ENCODE measurements around the gene NXPH1. TPM values are rescaled to one million over a fixed set of nuclear protein-coding genes. Genes with fewer than 3 reads are reported as not detected.

NXPH1 gene
- total RNA-seq, 2 experiments from 2014 or later: not detected

- Mint-ChIP-seq H3K4me1 (peaks cover 6% of the 10 kb centered on the region), H3K27ac (peak overlapping the region; percentile 35), H3K9me3 (ENCODE audit: low read depth) (peaks cover 3% of the 10 kb centered on the region), H3K27me3 (peaks cover 76% of the 10 kb centered on the region), H3K36me3 (peaks cover 2% of the 10 kb centered on the region), H3K4me3 (no peak overlapping the region)
- ATAC-seq (no peak), DNase-seq (no peak)
- CTCF ChIA-PET: interaction anchor here (1.3 kb wide), 1 partner anchor 281 kb away, joined by 3 read pairs; no protein-coding TSS in a partner anchor
Observed at GRCh38 chr7:8442051-8442813, 8.8 kb downstream of the NXPH1 start.

DNA sequence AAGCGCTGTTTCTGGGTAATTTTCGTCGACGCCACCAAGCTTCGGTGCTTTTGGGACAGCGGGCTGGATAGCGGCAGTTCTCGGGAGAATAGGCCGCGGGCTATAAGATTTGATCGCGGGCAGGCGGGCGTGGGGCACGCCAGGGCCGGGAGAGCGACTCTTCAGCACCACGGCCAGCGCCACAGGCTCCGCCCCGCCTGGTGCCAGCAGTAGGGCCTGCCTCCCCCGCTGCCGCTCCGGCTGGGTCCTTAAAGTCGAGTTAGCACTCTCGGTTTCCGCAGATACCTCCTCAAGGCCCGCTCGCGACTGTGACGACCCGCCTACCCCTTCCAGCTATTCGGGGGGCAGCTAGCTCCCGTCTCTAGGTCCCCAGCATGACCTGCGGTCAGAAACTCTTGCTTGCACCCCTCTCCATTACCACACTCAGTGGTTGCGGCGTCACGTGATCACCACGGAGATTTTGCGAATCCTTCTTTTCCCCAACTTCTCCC is 9.4 kb downstream of the NXPH1 start:
- CTCF ChIA-PET: interaction anchor here (1.3 kb wide), 1 partner anchor 281 kb away, joined by 3 read pairs; no protein-coding TSS in a partner anchor
- ATAC-seq (peak; percentile 71), DNase-seq (peak; percentile 67)
- no peak overlapping the region for H3K4me3 Mint-ChIP-seq
- peaks cover 3% of the 10 kb centered on the region for H3K9me3 Mint-ChIP-seq (ENCODE audit: low read depth)
- peaks cover 69% of the 10 kb centered on the region for H3K27me3 Mint-ChIP-seq
- H3K4me1 Mint-ChIP-seq: peaks cover 6% of the 10 kb centered on the region
- peaks cover 2% of the 10 kb centered on the region for H3K36me3 Mint-ChIP-seq
- peak overlapping the region; percentile 35 for H3K27ac Mint-ChIP-seq

DNA sequence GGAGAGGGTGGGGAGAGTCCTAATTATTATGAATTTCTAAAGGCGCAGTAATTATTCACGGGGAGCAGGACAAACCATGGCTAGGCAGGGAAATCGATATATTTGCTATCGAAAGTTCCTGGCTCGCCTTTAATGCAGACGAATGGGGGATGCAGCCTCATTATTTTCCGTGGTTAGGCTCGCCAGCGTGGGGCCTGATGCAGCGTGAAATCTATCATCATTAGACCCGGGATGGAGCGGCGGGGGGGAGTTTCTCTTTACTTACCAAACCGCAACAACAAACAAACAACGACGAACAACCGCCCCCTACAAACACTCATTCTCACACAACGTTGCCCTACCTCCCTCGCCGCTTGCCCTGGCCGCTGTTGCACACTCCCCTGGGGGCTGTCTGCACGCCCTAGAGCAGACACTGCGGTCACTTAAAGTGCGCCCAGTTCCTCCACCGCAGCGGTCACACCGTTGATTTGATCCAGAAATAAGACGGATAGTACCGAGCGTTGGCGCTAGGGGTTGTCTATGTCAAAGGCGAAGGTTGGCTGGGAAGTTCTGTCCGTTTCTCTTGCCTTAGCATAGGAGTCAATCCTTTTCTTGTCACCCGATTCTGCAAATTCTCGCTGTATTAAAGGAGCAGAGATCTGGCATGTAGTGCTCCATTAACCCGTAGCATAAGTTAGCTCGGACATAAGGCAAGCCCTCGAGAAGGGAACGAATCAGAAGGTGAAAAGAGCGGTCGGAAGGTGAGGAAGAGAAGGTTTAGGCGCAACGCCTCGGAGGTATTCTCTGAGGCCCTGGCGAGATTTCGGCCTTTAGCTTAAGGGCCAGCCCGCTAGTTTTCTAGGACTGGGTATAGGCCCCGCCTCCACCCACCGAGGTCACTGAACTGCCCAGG is 10.4 kb downstream of the NXPH1 start:
- peaks cover 2% of the 10 kb centered on the region for H3K36me3 Mint-ChIP-seq
- ATAC-seq (no peak), DNase-seq (no peak)
- H3K4me1 Mint-ChIP-seq: peaks cover 6% of the 10 kb centered on the region
- H3K9me3 Mint-ChIP-seq (ENCODE audit: low read depth): peaks cover 3% of the 10 kb centered on the region
- peak overlapping the region; percentile 38 for H3K27ac Mint-ChIP-seq
- no peak overlapping the region for H3K4me3 Mint-ChIP-seq
- peaks cover 60% of the 10 kb centered on the region for H3K27me3 Mint-ChIP-seq
- CTCF ChIA-PET: no interaction called here

- Mint-ChIP-seq H3K4me1 (peaks cover 6% of the 10 kb centered on the region), H3K9me3 (ENCODE audit: low read depth) (peaks cover 3% of the 10 kb centered on the region), H3K4me3 (no peak overlapping the region), H3K36me3 (peaks cover 2% of the 10 kb centered on the region), H3K27me3 (peaks cover 56% of the 10 kb centered on the region), H3K27ac (no peak overlapping the region)
- DNase-seq (no peak), ATAC-seq (no peak)
- CTCF ChIA-PET: no interaction called here
Observed at GRCh38 chr7:8444468-8444769, 11.0 kb downstream of the NXPH1 start.

- CTCF ChIA-PET: no interaction called here
- no peak for ATAC-seq
- no peaks in the 10 kb centered on the region for H3K4me1 Mint-ChIP-seq
Observed at GRCh38 chr7:8453535-8453934, 20.1 kb downstream of the NXPH1 start.

DNA sequence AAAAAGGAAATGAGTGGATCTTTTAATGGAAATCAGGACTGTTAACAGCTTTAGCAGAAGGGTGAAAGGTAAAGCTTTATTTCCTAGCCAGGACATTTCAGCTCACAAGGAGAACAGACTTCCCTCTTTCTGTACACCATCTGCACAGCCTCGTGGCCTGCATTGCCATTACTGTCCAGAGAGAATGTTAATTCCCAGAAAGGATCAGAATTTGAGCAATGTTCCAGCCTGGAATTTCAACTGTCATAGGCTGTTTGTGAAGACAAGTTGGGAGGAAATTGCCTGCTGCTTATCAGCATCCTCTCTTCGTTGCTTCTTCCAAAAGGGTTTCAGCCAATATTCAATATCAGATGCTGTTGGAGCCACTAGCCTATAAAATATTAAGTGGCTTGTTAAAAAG is 22.0 kb downstream of the NXPH1 start:
- CTCF ChIA-PET: no interaction called here

More at GRCh38 chr7:8453535-8453934, 20.1 kb downstream of the NXPH1 start:
- Mint-ChIP-seq H3K27me3 (no peaks in the 10 kb centered on the region), H3K36me3 (no peaks in the 10 kb centered on the region), H3K9me3 (ENCODE audit: low read depth) (no peaks in the 10 kb centered on the region), H3K27ac (no peak overlapping the region), H3K4me3 (no peak overlapping the region)
- no peak for DNase-seq

GRCh38 chr7:8462309-8462708 is 28.9 kb downstream of the NXPH1 start:
- no peak overlapping the region for H3K27ac Mint-ChIP-seq
- no peaks in the 10 kb centered on the region for H3K4me1 Mint-ChIP-seq
- no peaks in the 10 kb centered on the region for H3K27me3 Mint-ChIP-seq
- H3K4me3 Mint-ChIP-seq: no peak overlapping the region
- ATAC-seq (no peak), DNase-seq (no peak)
- no peaks in the 10 kb centered on the region for H3K36me3 Mint-ChIP-seq
- CTCF ChIA-PET: no interaction called here
- H3K9me3 Mint-ChIP-seq (ENCODE audit: low read depth): no peaks in the 10 kb centered on the region

More for the DNA sequence above, 22.0 kb downstream of the NXPH1 start:
- H3K9me3 Mint-ChIP-seq (ENCODE audit: low read depth): no peaks in the 10 kb centered on the region
- H3K4me3 Mint-ChIP-seq: no peak overlapping the region
- no peak overlapping the region for H3K27ac Mint-ChIP-seq
- no peaks in the 10 kb centered on the region for H3K27me3 Mint-ChIP-seq
- DNase-seq (no peak), ATAC-seq (no peak)
- no peaks in the 10 kb centered on the region for H3K4me1 Mint-ChIP-seq
- H3K36me3 Mint-ChIP-seq: no peaks in the 10 kb centered on the region

GRCh38 chr7:8465338-8465737 is 31.9 kb downstream of the NXPH1 start:
- CTCF ChIA-PET: no interaction called here
- no peak overlapping the region for H3K27ac Mint-ChIP-seq
- no peak for ATAC-seq
- H3K4me1 Mint-ChIP-seq: no peaks in the 10 kb centered on the region
- H3K36me3 Mint-ChIP-seq: no peaks in the 10 kb centered on the region
- no peak overlapping the region for H3K4me3 Mint-ChIP-seq
- no peaks in the 10 kb centered on the region for H3K9me3 Mint-ChIP-seq (ENCODE audit: low read depth)
- DNase-seq: no peak
- H3K27me3 Mint-ChIP-seq: no peaks in the 10 kb centered on the region

GRCh38 chr7:8480527-8480926 is 47.1 kb downstream of the NXPH1 start:
- no peak overlapping the region for H3K4me3 Mint-ChIP-seq
- H3K27me3 Mint-ChIP-seq: no peaks in the 10 kb centered on the region
- no peaks in the 10 kb centered on the region for H3K4me1 Mint-ChIP-seq
- H3K9me3 Mint-ChIP-seq (ENCODE audit: low read depth): no peaks in the 10 kb centered on the region
- DNase-seq: no peak
- H3K27ac Mint-ChIP-seq: no peak overlapping the region
- no peaks in the 10 kb centered on the region for H3K36me3 Mint-ChIP-seq
- CTCF ChIA-PET: no interaction called here
- ATAC-seq: no peak

GRCh38 chr7:8481096-8481495 is 47.7 kb downstream of the NXPH1 start:
- Mint-ChIP-seq H3K27ac (no peak overlapping the region), H3K36me3 (no peaks in the 10 kb centered on the region), H3K4me3 (no peak overlapping the region), H3K9me3 (ENCODE audit: low read depth) (no peaks in the 10 kb centered on the region), H3K4me1 (no peaks in the 10 kb centered on the region), H3K27me3 (no peaks in the 10 kb centered on the region)
- DNase-seq (no peak), ATAC-seq (no peak)
- CTCF ChIA-PET: no interaction called here

GRCh38 chr7:8481752-8482446 is 48.5 kb downstream of the NXPH1 start:
- CTCF ChIA-PET: no interaction called here
- no peak for DNase-seq
- no peak overlapping the region for H3K27ac Mint-ChIP-seq
- H3K9me3 Mint-ChIP-seq (ENCODE audit: low read depth): no peaks in the 10 kb centered on the region
- no peak for ATAC-seq
- no peaks in the 10 kb centered on the region for H3K27me3 Mint-ChIP-seq
- no peaks in the 10 kb centered on the region for H3K4me1 Mint-ChIP-seq
- no peaks in the 10 kb centered on the region for H3K36me3 Mint-ChIP-seq
- H3K4me3 Mint-ChIP-seq: no peak overlapping the region

- DNase-seq: no peak
- Mint-ChIP-seq H3K36me3 (no peaks in the 10 kb centered on the region), H3K4me3 (no peak overlapping the region), H3K27me3 (no peaks in the 10 kb centered on the region), H3K9me3 (ENCODE audit: low read depth) (no peaks in the 10 kb centered on the region), H3K27ac (no peak overlapping the region), H3K4me1 (no peaks in the 10 kb centered on the region)
- ATAC-seq: no peak
- CTCF ChIA-PET: no interaction called here
Observed at GRCh38 chr7:8490391-8491045, 57.1 kb downstream of the NXPH1 start.

- no peak overlapping the region for H3K4me3 Mint-ChIP-seq
- CTCF ChIA-PET: no interaction called here
- H3K36me3 Mint-ChIP-seq: no peaks in the 10 kb centered on the region
- H3K4me1 Mint-ChIP-seq: no peaks in the 10 kb centered on the region
- no peak overlapping the region for H3K27ac Mint-ChIP-seq
- DNase-seq (no peak), ATAC-seq (no peak)
- no peaks in the 10 kb centered on the region for H3K9me3 Mint-ChIP-seq (ENCODE audit: low read depth)
- H3K27me3 Mint-ChIP-seq: no peaks in the 10 kb centered on the region
Observed at GRCh38 chr7:8491106-8491505, 57.7 kb downstream of the NXPH1 start.
